ENCODE measurements around the gene CACNA1A.

DNA sequence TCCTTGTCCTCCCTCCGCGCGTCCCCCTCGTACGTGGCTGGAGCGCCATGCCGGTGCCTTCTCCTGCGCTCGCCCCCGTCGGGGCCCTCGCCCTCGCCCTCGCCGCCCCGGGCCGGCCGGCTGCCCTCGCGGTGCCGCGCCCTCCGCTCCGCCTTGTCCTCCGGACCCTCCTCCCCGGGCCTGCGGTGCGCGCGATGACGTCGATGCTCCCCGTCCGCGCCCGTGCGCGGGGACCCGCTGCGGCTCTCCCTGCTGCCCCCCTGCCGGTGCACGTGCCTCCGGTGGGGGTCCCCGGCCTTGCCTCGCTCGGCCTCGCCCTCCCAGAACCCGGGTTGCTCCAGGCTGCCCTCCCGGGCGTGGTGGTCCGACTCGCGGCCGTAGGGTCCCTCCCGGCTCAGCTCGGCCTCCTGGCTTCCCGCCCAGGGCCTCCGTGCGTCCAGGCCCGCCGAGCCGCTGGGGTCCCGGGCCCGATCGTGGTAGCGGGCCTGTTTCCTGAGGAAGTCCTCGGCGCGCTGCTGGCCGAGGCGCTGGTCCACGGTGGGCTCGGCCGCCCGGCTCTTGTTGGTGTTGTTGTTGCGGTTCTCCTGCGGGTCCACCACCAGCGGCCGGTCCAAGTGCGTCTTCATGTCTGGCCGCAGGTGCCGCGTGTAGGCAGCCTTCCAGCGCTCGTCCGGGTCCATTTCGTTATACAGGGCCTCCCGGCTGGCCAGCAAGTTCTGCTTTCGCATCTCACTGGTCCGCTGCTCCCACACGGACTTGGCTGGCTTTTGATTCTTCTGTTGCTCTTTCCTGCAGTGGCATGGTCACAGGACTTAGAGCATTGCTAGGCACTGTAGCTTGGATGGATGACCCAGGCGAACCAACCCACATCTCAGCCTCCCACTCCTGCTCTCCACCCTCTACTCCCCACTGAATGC lies 207.5 kb downstream of the CACNA1A start:
- TF ChIP-seq, protein P1, sequence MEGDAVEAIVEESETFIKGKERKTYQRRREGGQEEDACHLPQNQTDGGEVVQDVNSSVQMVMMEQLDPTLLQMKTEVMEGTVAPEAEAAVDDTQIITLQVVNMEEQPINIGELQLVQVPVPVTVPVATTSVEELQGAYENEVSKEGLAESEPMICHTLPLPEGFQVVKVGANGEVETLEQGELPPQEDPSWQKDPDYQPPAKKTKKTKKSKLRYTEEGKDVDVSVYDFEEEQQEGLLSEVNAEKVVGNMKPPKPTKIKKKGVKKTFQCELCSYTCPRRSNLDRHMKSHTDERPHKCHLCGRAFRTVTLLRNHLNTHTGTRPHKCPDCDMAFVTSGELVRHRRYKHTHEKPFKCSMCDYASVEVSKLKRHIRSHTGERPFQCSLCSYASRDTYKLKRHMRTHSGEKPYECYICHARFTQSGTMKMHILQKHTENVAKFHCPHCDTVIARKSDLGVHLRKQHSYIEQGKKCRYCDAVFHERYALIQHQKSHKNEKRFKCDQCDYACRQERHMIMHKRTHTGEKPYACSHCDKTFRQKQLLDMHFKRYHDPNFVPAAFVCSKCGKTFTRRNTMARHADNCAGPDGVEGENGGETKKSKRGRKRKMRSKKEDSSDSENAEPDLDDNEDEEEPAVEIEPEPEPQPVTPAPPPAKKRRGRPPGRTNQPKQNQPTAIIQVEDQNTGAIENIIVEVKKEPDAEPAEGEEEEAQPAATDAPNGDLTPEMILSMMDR (optimal IDR thresholded peaks at IDR 0.05 in 1 of 3, IDR thresholded peaks at IDR 0.05 in 1 of 3, conservative IDR thresholded peaks at IDR 0.05 in 1 of 3; ENCODE audit: extremely low read depth in 1 of 3, insufficient read depth in 2 of 3, low read length in 3 of 3) = no peak
- no peak for TF ChIP-seq EZH2 (IDR thresholded peaks at IDR 0.05; ENCODE audit: low read length)

Measured in keratinocyte (primary cell).